HEK293T (cell line): ENCODE data around the gene TPRX2.

Experiments used
- ARNT ChIP-seq: fragments of 450-650 bp; IDR thresholded peaks from 2 replicates; pipeline ENCODE4 v1.6.1; 2017; ENCODE audit warnings: mild to moderate bottlenecking
- BHLHE40 ChIP-seq: fragments of 450-650 bp; IDR thresholded peaks from 2 replicates; pipeline ENCODE4 v1.6.1; 2016; ENCODE audit warnings: mild to moderate bottlenecking, moderate library complexity, borderline replicate concordance
- CTBP1 ChIP-seq: fragments of 450-650 bp; IDR thresholded peaks from 2 replicates; pipeline ENCODE4 v1.6.1; 2016; ENCODE audit warnings: borderline replicate concordance
- FOXA1 ChIP-seq: fragments of 450-650 bp; IDR thresholded peaks from 2 replicates; pipeline ENCODE4 v1.6.1; 2016; ENCODE audit warnings: mild to moderate bottlenecking
- FOXK2 ChIP-seq: fragments of 450-650 bp; IDR thresholded peaks from 2 replicates; pipeline ENCODE4 v1.6.1; 2016; ENCODE audit warnings: mild to moderate bottlenecking
- FOXM1 ChIP-seq: fragments of 450-650 bp; IDR thresholded peaks from 2 replicates; pipeline ENCODE4 v1.6.1; 2017; ENCODE audit warnings: mild to moderate bottlenecking, borderline replicate concordance
- HDGF ChIP-seq: fragments of 450-650 bp; IDR thresholded peaks from 2 replicates; pipeline ENCODE4 v1.6.1; 2017; ENCODE audit warnings: antibody characterized with exemption, borderline replicate concordance
- LEF1 ChIP-seq: fragments of 450-650 bp; IDR thresholded peaks from 2 replicates; pipeline ENCODE4 v1.6.1; 2017; ENCODE audit warnings: mild to moderate bottlenecking, borderline replicate concordance
- PKNOX1 ChIP-seq: fragments of 450-650 bp; IDR thresholded peaks from 2 replicates; pipeline ENCODE4 v1.6.1; 2016
- SP1 ChIP-seq: fragments of 450-650 bp; IDR thresholded peaks from 2 replicates; pipeline ENCODE4 v1.6.1; 2017
- SUZ12 ChIP-seq: fragments of 450-650 bp; IDR thresholded peaks from 2 replicates; pipeline ENCODE4 v1.6.1; 2016; ENCODE audit warnings: mild to moderate bottlenecking
- ZNF384 ChIP-seq: fragments of 450-650 bp; IDR thresholded peaks from 2 replicates; pipeline ENCODE4 v1.6.1; 2016

GRCh38 chr19:47891622-47891922 is 32.5 kb downstream of the TPRX2 start:
- TF ChIP-seq FOXA1 (no peak), FOXM1 (no peak), FOXK2 (no peak), SUZ12 (no peak), LEF1 (no peak), SP1 (no peak), HDGF (no peak), PKNOX1 (no peak), ARNT (no peak), ZNF384 (no peak), BHLHE40 (no peak), CTBP1 (no peak)
